Activated effector memory CD4-positive, alpha-beta T cell treated with Interleukin-2 at 50 U/mL for 16 hours (primary cell): ENCODE measurements around the gene GPR15LG.
"Not testable (repeated sequence)": the region's sequence is repeated elsewhere in the genome, so short reads cannot be mapped to it uniquely, and the experiment has no call there.

ENCODE experiments used
- DNase-seq: peaks from one replicate; pipeline ENCODE4 v3.0.0-alpha.2; 2020

Gene GPR15LG

DNA sequence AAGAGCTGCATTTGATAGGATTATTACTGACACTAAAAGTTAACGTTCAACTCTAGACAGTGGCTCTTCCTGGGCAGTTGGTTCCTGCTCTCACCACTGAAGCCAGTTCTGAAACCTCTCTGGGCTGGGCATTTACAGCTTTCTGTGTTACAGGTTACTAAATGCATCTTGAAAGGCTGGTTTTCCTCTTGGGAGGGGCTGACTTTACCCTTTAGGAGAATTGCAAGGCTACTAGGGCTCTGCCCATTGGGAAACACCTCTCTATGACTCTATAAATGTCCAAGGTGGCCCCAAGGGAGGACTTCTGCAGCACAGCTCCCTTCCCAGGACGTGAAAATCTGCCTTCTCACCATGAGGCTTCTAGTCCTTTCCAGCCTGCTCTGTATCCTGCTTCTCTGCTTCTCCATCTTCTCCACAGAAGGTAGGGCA, at the start of gene GPR15LG:
GPR15LG (plus strand) TSS at position 301 of the 429 bp plus-strand sequence; CDS start at position 352, 51 bp downstream.
- DNase-seq = no peak

DNA sequence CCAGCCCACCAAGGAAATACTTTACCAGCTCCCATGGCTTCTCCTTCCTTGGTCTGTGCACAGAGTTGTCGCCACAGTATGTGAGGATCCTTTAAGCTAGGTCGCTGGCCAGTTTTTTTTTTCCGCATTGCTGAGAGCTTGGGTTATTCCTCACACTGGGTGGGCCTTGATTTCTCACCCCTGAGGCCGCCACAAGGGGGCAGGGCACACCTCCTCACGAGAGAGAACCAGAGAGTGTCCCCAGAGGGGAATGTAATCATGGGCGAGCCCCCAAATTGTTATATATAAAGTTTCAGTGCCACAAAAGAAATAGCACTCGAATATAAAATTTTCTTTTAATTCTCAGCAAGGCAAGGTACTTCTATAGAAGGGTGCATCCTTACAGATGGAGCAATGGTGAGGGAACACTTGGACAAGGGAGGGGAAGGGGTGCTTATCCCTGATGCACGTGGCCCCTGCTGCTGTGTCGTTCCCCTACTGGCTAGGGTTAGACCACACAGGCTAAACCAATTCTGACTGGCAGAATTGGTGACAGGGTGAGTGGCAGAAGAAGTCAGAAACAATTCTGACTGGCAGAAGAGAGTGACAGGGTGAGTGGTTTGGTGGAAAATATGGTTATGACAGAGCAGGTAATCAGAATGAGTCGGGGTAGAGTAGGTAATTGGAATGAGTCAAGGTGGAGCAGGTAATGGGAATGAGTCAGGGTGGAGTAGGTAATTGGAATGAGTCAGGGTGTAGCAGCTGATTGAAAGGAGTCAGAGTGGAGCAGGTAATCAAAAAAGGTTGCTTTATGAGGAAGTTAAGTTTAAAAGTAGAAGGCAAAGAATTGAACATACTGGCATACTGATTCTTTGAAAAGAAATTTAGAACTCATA, 47.5 kb upstream of the GPR15LG start:
- DNase-seq = not testable (repeated sequence)

DNA sequence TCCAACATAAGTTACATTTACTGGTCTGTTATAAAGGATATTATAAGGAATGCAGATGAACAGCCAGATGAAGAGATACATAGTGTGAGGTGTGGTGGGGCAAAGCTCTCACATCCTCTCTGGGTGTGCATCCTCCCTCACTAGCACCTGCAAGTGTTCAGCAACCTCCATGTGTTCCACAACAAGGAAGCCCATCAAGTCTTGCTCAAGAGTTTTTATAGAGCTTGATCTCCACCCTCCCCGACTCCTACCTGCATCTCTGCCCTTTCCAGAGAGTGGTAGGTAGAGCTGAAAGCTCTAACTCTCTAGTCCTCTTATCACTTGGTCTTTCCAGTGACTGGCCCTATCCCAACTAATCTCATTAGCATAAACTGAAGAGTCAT, 46.8 kb upstream of the GPR15LG start:
- DNase-seq = no peak

DNA sequence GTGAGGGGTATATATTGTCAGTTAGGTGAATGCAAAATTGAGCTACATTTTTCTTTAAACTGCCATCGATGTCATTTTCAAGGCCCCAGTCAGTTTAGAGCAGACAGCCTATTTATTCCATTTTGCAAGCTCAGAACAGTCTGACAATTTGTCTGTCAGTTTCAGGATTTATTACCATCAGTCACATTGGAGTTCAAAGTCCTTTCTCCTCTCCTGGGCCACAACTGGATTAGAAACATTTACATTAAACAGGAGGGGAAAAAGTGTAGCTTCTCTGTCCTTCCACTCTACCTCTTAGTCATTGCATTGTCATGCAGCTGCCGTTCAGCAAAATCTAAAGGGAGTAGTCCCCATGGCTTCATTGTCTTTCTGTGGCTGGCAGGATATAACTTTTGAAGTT, 37.8 kb upstream of the GPR15LG start:
- DNase-seq = no peak

DNA sequence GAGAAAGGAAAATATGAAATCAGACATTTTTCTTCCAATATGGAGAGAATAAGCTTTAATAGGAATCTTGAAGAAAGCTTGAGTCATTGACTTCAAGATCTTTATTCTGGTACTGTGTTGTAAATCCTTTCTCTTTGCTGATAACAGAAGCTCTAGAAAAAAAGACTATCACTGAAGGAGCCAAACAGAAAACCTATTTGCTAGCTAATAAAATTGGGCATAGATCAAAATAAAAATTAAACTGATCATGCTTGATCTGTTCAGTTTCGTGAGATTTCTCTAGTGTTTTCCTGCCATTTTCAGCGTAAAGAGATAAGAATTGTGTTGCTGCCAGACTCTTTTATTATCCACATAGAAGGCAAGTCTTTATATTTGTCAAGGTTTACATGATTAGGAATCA, 35.8 kb upstream of the GPR15LG start:
- no peak for DNase-seq

DNA sequence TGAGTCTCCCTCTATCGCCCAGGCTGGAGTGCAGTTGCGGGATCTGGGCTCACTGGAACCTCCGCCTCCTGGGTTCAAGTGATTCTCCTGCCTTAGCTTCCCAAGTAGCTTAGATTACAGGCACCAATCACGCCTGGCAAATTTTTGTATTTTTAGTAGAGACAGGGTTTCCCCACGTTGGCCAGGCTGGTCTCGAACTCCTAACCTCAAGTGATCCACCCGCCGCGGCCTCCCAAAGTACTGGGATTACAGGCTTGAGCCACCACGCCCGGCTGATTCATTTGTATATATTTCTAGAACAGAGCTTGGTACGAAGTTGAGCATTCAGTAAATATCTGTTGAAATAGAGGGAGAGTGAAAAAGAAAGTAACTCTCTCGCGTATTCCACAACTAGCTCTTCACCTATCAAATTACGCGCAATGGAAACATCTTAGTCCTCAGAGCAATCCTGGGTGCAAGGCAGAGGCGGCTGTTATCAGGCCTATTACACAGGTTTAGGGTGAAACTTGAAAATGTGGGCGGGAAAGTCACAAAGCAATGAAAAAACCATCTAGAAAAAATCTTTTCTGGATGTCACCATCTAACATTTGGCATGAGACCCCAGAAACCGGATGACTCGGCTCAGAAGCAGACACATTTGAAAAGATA, 35.0 kb upstream of the GPR15LG start:
- DNase-seq = peak; percentile 31

DNA sequence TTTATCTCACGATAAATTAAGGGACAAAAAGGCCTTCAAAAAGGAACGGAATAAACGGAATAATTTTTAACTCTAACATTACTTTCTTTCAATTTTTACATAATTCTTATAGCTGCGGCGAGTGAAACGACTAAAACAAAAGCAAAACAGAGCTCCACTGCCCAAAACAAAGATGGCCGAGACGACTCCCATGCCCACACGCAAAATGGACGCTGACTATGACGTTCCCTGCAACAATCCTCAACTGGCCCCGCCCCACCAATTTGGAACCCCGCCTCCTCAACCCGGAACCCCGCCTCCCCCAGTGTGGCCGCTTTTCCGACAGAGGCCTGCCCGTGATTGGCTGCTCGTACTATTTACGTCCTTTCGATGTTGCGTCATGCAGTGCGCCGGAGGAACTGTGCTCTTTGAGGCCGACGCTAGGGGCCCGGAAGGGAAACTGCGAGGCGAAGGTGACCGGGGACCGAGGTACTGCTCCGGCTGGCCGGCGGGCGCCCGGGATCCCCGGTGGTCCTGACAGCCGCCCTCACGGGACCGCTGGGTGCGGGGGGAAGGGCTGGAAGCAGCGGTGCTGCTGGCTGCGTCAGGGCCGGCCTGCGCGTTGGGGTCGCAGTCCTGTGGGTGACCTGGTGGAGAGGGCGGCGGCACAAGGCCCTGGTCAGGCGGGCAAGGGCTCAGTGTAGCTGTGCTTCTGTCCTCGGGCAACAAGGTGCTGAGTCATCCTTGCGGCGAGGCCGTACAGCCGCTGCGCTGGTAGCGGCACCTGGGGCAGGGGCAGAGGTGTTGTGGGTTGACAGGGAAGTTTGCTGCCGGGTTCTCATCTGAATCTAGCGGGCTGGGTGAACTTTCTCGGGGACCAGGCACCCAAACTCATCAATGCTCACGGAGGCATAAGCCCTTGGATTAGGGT, 34.2 kb upstream of the GPR15LG start, which contains the start of gene GHITM:
GHITM (plus strand) TSS at position 384 of the 910 bp plus-strand sequence. CDS start 1,992 bp downstream, outside the sequence.
- DNase-seq = peak; percentile 99

DNA sequence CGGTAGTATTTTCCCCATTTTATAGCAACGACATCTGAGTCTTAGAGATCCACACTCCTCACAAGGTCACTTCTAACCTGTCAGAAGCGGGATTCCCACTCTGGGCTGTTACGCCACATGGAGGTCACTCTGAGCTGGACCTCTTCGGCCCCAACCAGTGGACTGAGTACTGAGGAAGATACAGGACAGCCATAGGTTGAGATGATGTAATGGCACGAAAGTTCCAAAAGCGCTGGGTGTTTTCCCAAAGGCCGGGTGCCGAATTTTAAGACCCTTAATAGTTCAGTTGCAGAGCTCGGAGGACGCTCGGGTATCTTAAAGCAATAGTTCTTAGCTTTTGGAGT, 33.6 kb upstream of the GPR15LG start:
- DNase-seq = no peak

DNA sequence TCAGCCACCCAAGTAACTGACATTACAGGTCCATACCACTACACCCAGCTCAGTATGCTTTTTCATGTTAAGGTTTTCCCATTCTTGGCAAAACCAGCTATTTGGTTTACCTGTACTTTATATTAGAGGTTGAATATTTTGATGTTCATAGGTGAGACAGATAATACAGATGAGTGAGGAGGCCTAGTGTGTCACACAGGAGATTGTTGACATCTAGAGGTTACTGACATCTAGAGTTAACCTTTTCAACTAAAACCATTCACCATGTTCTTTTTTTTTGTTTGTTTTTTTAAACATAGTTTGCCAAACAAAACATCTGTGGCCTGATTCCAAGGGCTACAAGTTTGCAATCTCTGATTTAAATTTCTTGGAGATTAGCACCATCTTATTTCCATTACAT, 26.3 kb upstream of the GPR15LG start:
- DNase-seq = no peak

DNA sequence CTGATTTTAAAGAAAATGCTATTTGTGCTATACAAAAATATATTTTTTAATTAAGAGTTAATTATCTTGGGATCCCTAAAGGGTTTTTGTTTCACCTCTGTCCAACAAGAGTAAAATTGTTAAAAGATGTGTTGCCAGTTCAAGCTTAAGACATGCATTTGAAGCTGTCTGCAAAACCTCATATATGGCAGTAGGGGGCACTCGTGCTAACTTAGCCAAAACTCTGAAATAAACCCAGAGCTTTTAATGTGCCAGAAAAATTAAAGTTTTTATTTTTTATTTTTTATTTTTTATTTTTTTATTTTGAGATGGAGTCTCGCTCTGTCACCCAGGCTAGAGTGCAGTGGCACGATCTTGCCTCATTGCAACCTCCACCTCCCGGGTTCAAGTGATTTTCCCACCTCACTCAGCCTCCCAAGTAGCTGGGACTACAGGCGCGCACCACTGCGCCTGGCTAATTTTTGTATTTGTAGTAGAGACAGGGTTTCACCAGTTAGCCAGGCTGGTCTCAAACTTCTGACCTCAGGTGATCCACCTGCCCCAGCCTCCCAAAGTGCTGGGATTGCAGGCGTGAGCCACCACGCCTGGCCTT, 25.5 kb upstream of the GPR15LG start:
- not testable (repeated sequence) for DNase-seq

DNA sequence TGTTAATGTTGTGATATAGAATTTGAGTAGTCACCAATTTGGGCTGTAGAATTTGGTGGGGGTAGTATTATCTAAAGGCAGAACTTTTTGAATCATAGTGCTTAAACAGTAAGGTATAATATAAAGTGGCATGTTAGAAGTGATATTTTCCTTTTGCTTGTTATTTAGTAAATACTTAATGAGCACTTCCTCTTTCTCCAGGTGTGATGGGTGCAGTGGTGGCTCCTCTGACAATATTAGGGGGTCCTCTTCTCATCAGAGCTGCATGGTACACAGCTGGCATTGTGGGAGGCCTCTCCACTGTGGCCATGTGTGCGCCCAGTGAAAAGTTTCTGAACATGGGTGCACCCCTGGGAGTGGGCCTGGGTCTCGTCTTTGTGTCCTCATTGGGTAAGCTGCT, 23.7 kb upstream of the GPR15LG start:
- DNase-seq = no peak

DNA sequence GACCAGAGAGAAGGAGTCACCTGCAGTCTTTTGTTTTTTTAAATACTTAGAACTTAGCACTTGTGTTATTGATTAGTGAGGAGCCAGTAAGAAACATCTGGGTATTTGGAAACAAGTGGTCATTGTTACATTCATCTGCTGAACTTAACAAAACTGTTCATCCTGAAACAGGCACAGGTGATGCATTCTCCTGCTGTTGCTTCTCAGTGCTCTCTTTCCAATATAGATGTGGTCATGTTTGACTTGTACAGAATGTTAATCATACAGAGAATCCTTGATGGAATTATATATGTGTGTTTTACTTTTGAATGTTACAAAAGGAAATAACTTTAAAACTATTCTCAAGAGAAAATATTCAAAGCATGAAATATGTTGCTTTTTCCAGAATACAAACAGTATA, 20.8 kb upstream of the GPR15LG start:
- no peak for DNase-seq

DNA sequence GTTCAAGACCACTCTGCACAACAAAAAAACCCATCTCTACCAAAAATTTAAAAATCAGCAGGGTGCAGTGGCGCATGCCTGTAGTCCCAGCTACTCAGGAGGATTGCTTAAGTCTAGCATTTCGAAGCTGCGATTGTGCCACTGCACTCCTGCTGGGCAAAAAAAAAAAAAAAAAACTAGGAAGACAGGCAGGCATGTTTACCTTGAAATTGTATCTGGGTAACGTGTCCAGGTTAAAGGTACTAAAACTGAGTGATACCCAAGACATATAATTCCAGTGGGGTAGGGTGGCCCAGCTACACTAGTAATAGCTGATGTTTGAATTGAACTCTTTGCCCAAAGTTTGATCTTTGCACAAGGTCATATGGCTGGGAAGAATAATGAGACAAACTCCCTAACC, 18.1 kb upstream of the GPR15LG start:
- no peak for DNase-seq

DNA sequence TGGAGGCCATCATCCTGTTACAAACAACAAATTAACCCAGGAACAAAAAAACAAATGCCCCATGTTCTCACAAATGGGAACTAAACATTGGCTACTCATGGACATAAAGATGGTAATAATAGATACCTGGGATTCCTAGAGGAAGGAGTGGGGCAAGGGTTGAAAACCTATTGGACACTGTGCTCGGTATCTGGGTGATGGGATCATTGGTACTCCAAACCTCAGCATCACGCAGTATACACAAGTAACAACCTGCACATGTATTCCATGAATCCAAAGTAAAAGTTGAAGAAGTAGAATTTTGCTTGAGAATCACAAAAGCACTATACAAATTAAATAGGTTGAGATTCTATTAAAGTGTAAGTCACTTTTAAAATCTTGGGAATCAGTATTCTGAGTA, 17.6 kb upstream of the GPR15LG start:
- no peak for DNase-seq

DNA sequence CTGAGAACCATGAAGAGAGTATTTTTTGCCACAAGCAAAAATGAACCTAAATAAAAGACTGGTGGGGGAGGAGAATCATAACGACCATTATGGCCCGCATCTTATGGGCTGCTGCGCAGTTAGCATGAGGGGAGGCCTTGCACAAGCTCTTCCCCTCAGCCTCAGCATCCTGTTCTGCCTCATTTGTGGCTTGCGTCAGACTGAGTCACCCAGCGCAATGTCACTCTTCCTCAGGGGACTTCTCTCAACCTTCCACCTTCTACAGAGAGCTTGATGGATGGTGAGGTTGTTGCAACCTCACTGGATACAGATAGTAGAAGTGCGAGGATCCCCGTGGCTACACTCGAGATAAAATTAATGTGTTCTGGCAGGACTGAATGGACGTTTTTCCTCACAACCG, 16.8 kb upstream of the GPR15LG start:
- DNase-seq = no peak

DNA sequence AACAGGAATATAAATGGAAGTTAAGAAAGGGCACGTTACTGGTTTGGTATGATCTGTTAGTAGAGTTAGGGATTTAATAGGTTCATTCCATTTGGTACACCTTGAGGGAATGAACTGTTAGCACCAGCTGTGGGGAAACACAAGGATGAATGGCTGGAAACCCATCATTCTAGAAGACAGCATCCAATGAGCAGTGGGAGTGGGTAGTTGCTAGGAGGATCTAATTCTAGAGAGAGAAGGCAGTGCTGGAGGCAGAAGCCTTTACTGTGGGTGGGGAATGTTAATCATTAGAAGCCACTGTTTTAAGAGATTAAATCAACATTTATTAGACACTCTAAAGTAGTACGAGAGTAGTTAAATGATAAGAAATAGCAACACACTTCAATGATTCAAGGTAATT, 15.5 kb upstream of the GPR15LG start:
- no peak for DNase-seq

DNA sequence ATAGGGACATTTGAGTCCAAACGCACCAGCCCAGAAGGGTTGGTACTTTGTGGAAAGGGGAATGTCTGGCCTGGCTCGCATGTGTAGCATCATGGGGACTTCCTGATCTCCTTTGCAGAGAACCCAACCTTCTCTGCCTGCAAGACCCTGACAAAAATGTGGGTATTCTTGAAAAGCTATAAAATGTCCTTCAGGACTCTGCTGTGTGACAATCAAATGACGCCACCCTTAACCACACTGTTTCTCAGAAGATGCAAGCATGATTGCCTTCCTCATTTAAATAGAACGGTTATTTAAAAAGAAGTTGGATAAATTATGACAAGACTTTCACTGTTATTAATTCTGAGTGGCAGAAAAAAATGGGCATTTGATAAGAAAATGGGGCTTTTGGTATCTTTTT, 15.1 kb upstream of the GPR15LG start:
- DNase-seq = no peak

DNA sequence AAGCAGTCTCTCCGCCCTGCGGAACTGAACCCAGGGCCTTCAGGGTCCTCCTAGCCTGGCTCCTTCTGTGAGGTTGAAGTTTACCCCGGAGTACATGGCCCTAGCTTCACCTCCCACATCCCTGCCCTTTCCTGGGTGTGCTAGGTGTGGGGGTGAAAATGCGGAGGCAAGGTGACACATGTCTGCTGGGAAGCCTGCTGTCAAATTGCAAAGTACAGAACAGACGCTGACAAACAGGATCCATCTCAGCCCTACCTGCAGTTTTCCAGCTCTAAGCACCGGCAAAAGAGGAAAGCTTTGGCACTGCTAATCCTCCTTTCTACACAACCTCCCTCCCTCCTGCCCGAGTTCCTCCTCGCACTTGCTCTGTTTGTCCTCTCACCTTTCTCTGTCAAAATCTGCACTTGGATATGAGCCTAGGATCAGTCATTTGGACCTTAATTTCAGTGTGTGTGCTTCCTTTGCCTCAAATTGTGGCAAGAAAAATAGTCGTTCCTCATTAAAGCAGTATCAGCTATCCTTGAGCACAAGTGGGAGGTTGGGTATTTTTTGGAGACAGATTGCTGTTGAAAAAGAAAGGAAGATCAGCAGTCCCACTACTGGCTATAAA, 14.4 kb upstream of the GPR15LG start:
- DNase-seq = no peak

DNA sequence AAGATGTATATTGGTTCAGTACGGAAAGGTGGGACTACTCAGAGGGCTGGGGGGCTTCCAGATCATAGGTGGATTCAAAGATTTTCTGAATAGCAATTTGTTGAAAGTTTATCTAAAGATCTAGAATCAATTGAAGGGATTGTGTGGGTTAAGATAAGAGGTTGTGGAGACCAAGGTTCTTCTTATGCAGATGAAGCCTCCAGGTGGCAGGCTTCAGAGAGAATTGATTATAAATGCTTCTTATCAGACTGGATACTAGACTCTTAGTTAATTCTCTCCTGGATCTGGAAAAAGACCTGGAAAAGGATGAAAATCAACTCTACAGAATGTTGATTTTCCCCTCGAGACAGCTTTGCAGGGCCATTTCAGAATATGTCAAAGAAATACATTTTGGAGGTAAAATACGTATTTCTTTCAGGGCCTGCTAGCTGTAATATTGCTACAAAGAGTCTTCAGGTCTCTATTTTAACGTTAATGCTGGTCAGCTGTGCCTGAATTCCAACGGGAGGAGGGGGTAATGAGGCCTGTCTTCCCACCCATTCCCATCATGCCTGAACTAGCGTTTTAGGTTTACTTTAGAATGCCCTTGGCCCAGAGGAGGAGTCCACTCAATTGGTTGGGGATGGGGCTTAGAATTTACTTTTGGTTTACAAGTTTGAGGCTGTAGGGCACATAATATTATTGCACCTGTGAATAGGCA, 12.8 kb upstream of the GPR15LG start:
- no peak for DNase-seq

DNA sequence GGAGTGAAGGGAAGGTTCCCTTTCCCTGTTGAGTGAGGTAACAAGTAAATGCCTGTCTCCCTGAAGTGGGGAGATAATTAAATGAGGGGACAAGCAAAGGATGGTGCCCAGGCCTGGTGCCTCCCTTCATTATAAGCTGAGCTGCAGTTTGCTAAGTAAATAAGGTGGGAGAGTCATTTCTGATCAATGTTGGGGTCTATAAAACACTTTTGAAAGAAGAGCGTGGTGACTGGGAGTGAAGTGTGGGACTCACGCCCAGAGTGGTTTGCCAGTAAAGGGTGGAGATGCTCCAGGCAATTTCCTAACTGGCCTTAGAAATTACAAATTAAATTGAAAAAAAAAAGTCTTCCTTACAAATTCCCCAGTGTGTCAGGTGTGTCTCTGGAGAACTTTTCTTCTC, 9.6 kb upstream of the GPR15LG start:
- DNase-seq = no peak

DNA sequence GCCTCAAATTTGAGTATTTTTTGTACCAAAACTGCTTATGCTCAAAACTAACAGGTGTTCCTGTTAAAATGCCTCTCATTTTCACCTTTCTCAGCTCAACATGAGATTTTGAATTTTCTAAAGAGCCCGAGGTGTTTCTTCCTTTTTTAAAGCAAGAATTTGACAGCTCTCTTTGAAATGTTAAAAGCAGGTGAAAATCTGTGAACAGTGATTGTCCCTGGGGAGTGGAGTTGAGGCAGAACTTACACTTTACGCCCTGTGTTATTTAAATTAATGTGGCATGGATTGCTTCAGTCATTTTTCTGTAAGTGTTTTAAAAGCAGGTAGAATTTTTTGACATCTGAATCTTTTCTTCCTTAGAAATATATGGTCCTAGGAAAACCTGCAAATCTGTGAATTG, 9.2 kb upstream of the GPR15LG start:
- no peak for DNase-seq
